GM19043 (cell line): ENCODE results near the gene RSPRY1.

ENCODE experiments used
- ATAC-seq: cut with Tn5 transposase; IDR thresholded peaks from one replicate; pipeline ENCODE4 v1.9.1; 2021; ENCODE audit warnings: low read depth; ENCODE audit not compliant: unreplicated experiment

RSPRY1 gene

GRCh38 chr16:57289391-57290257, 103.5 kb downstream of the RSPRY1 start:
- ATAC-seq, result no peak
